Smooth muscle cell (in vitro differentiated cells): ENCODE results near the gene TOMM20. TPM values are rescaled to one million over a fixed set of nuclear protein-coding genes. Genes with fewer than 3 reads are reported as not detected.

Experiments
- DNase-seq: peaks from one replicate; lab custom pipeline; 2025; ENCODE audit not compliant: unreplicated experiment; lab: John Stamatoyannopoulos, UW
- H2AFZ ChIP-seq: fragments of 200-600 bp; sonication (generic); 2 replicates; pipeline ENCODE4 v1.6.0; 2016; ENCODE audit warnings: antibody characterized with exemption, low read depth, mild to moderate bottlenecking
- H3F3A ChIP-seq: fragments of 200-600 bp; sonication (generic); 2 replicates; pipeline ENCODE4 v1.6.0; 2017; ENCODE audit warnings: antibody characterized with exemption, low read depth
- H3K27ac ChIP-seq: fragments of 200-600 bp; sonication (generic); 2 replicates; pipeline ENCODE4 v1.5.1; 2016; ENCODE audit warnings: low read depth, mild to moderate bottlenecking
- H3K27me3 ChIP-seq: fragments of 200-600 bp; sonication (generic); 2 replicates; pipeline ENCODE4 v1.6.1; 2016; ENCODE audit warnings: low read depth, mild to moderate bottlenecking
- H3K36me3 ChIP-seq: fragments of 200-600 bp; sonication (generic); 2 replicates; pipeline ENCODE4 v1.5.1; 2016; ENCODE audit warnings: low read depth
- H3K4me1 ChIP-seq: fragments of 200-600 bp; sonication (generic); 2 replicates; pipeline ENCODE4 v1.5.1; 2016; ENCODE audit warnings: low read depth
- H3K4me2 ChIP-seq: fragments of 200-600 bp; sonication (generic); 2 replicates; pipeline ENCODE4 v1.6.0; 2016; ENCODE audit warnings: mild to moderate bottlenecking
- H3K4me3 ChIP-seq: fragments of 200-600 bp; sonication (generic); 2 replicates; pipeline ENCODE4 v1.5.1; 2016; ENCODE audit warnings: mild to moderate bottlenecking
- H3K79me2 ChIP-seq: fragments of 200-600 bp; sonication (generic); 2 replicates; pipeline ENCODE4 v1.6.0; 2016; ENCODE audit warnings: low read depth, mild to moderate bottlenecking
- H3K9ac ChIP-seq: fragments of 200-600 bp; sonication (generic); 2 replicates; pipeline ENCODE4 v1.6.0; 2016; ENCODE audit warnings: low read depth
- H3K9me3 ChIP-seq: fragments of 200-600 bp; sonication (generic); replicated peaks from 2 replicates; pipeline ENCODE4 v1.5.1; 2016; ENCODE audit warnings: low read depth
- H4K20me1 ChIP-seq: fragments of 200-600 bp; sonication (generic); 2 replicates; pipeline ENCODE4 v1.6.0; 2016; ENCODE audit warnings: low read depth
- CTCF ChIP-seq: fragments of 200-600 bp; sonication (generic); IDR thresholded peaks from 2 replicates; pipeline ENCODE4 v1.5.1; 2017; ENCODE audit warnings: borderline replicate concordance, mild to moderate bottlenecking, antibody characterized with exemption; ENCODE audit not compliant: insufficient read depth, poor library complexity, severe bottlenecking
- WGBS: methylation state at CpG from one replicate; pipeline ENCODE4 v1.1.7; 2016; ENCODE audit warnings: low lambda C conversion rate; 5-methylcytosine and 5-hydroxymethylcytosine counted together
- polyA plus RNA-seq: library from polyadenylated mRNA; unstranded; fragments of >200 nt; fragmentation: Nextera tagmentation; extraction: Ambion mirVana; gene quantifications from 2 replicates; pipeline ENCODE4 v1.2.1, GENCODE V29; 2016
- total RNA-seq: library from RNA; depleted of rRNA; stranded (reverse); fragments of >200 nt; gene quantifications from 2 replicates; pipeline ENCODE4 v1.2.3, GENCODE V29; 2014

The TOMM20 gene
- total and polyA plus RNA-seq, 2 experiments from 2014 or later: 46.1 to 82.1 TPM

GRCh38 chr1:235127732-235128455, 743 bp downstream of the TOMM20 start:
- Histone ChIP-seq H3K9me3 (no peaks in the 10 kb centered on the region), H2AFZ (peak overlapping the region; percentile 83), H3K27me3 (no peaks in the 10 kb centered on the region), H3K36me3 (peaks cover 4% of the 10 kb centered on the region), H3K4me1 (peaks cover 13% of the 10 kb centered on the region), H3K4me2 (peak overlapping the region; percentile 95), H3K9ac (peak overlapping the region; percentile 97), H3K4me3 (peak overlapping the region; percentile 90), H3K27ac (peak overlapping the region; percentile 94), H3F3A (peaks cover 3% of the 10 kb centered on the region), H3K79me2 (peaks cover 57% of the 10 kb centered on the region), H4K20me1 (peaks cover 55% of the 10 kb centered on the region)
- no peak for DNase-seq
- WGBS: 3% methylated on average over 35 of the region's 35 CpGs
- TF ChIP-seq CTCF: no peak

- DNase-seq: no peak
- 23% methylated on average over 4 of the region's 4 CpGs for WGBS
- H3K27ac ChIP-seq: no peak overlapping the region
Measured at GRCh38 chr1:235127203-235127602, 1.4 kb downstream of the TOMM20 start.

GRCh38 chr1:235124665-235125064, 4.0 kb downstream of the TOMM20 start:
- Histone ChIP-seq H3K4me1 (peaks cover 13% of the 10 kb centered on the region), H3K9me3 (no peaks in the 10 kb centered on the region), H3K27ac (no peak overlapping the region), H3K4me3 (no peak overlapping the region), H3K79me2 (peaks cover 88% of the 10 kb centered on the region), H3F3A (no peaks in the 10 kb centered on the region), H4K20me1 (peaks cover 87% of the 10 kb centered on the region), H3K27me3 (no peaks in the 10 kb centered on the region), H2AFZ (no peak overlapping the region), H3K4me2 (no peak overlapping the region), H3K9ac (no peak overlapping the region), H3K36me3 (peaks cover 4% of the 10 kb centered on the region)
- no peak for TF ChIP-seq CTCF
- no peak for DNase-seq
- WGBS: 94% methylated on average over 1 of the region's 1 CpG

More at GRCh38 chr1:235127203-235127602, 1.4 kb downstream of the TOMM20 start:
- TF ChIP-seq CTCF: no peak
- Histone ChIP-seq H3K4me3 (peak overlapping the region; percentile 90), H2AFZ (no peak overlapping the region), H3K4me2 (peak overlapping the region; percentile 95), H3K36me3 (peaks cover 4% of the 10 kb centered on the region), H3K4me1 (peaks cover 13% of the 10 kb centered on the region), H3K27me3 (no peaks in the 10 kb centered on the region), H3F3A (peaks cover 3% of the 10 kb centered on the region), H4K20me1 (peaks cover 62% of the 10 kb centered on the region), H3K79me2 (peaks cover 64% of the 10 kb centered on the region), H3K9ac (peak overlapping the region; percentile 97), H3K9me3 (no peaks in the 10 kb centered on the region)

GRCh38 chr1:235124111-235124510, 4.5 kb downstream of the TOMM20 start:
- WGBS: 93% methylated on average over 9 of the region's 9 CpGs
- DNase-seq: no peak
- Histone ChIP-seq H3K79me2 (peaks cover 94% of the 10 kb centered on the region), H3K27ac (no peak overlapping the region), H4K20me1 (peaks cover 93% of the 10 kb centered on the region), H3K4me2 (no peak overlapping the region), H3K9me3 (no peaks in the 10 kb centered on the region), H3K36me3 (peaks cover 5% of the 10 kb centered on the region), H3K4me3 (no peak overlapping the region), H3K27me3 (no peaks in the 10 kb centered on the region), H3K4me1 (peaks cover 13% of the 10 kb centered on the region), H3F3A (no peaks in the 10 kb centered on the region), H3K9ac (no peak overlapping the region), H2AFZ (no peak overlapping the region)
- TF ChIP-seq CTCF: no peak
